Suprapubic skin (tissue), 4 donors: Measurements from ENCODE around the gene CA6.

Experiments used
- EP300 ChIP-seq: sonication (generic); formaldehyde crosslinking; IDR thresholded peaks from one replicate; pipeline ENCODE4 v1.6.1; 2017; ENCODE audit warnings: antibody characterized with exemption
- POLR2A ChIP-seq, 2 donors: fragments of 450-650 bp; IDR thresholded peaks; one replicate each; pipeline ENCODE4 v1.6.1; 2017; ENCODE audit warnings: antibody characterized with exemption in 2 of 2, mild to moderate bottlenecking in 2 of 2, moderate library complexity in 2 of 2
- POLR2AphosphoS5 ChIP-seq, 3 donors: sonication (generic); formaldehyde crosslinking; IDR thresholded peaks; one replicate each; pipeline ENCODE4 v1.6.1; 2017; ENCODE audit warnings: antibody characterized with exemption in 3 of 3
- TF ChIP-seq, protein P1 (sequence below), 2 donors: fragments of 200-600 bp in 1 of 2; fragments of 450-650 bp in 1 of 2; sonication (generic) in 1 of 2; IDR thresholded peaks; one replicate each; pipeline ENCODE4 v1.5.1; 2016 to 2019; ENCODE audit warnings: antibody characterized with exemption in 2 of 2, mild to moderate bottlenecking in 1 of 2, moderate library complexity in 1 of 2

DNA sequence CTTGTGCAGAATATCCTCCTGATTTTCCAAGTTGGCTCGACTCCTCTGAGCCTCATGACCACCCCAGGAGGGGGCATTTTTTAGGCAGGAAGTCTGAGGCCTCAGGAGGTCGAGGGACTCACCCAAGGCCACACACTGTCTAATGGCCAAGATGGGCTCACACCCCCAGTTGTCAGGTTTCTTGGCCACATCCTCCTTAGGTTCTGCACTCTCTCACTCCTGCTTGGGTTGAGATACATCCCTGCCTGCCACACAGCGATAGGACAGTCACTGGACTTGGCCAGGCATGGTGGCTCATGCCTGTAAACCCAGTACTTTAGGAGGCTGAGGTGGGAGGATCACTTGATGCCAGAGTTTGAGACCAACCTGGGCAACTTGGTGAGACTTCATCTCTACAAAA, 4.6 kb downstream of the CA6 start:
- TF ChIP-seq POLR2A (IDR thresholded peaks at IDR 0.05) (no peak), POLR2AphosphoS5 (IDR thresholded peaks at IDR 0.05) (no peak), EP300 (no peak)
- TF ChIP-seq, protein P1, sequence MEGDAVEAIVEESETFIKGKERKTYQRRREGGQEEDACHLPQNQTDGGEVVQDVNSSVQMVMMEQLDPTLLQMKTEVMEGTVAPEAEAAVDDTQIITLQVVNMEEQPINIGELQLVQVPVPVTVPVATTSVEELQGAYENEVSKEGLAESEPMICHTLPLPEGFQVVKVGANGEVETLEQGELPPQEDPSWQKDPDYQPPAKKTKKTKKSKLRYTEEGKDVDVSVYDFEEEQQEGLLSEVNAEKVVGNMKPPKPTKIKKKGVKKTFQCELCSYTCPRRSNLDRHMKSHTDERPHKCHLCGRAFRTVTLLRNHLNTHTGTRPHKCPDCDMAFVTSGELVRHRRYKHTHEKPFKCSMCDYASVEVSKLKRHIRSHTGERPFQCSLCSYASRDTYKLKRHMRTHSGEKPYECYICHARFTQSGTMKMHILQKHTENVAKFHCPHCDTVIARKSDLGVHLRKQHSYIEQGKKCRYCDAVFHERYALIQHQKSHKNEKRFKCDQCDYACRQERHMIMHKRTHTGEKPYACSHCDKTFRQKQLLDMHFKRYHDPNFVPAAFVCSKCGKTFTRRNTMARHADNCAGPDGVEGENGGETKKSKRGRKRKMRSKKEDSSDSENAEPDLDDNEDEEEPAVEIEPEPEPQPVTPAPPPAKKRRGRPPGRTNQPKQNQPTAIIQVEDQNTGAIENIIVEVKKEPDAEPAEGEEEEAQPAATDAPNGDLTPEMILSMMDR (IDR thresholded peaks at IDR 0.05) = no peak
